ENCODE data around the gene PPP1R9A.

PPP1R9A gene

DNA sequence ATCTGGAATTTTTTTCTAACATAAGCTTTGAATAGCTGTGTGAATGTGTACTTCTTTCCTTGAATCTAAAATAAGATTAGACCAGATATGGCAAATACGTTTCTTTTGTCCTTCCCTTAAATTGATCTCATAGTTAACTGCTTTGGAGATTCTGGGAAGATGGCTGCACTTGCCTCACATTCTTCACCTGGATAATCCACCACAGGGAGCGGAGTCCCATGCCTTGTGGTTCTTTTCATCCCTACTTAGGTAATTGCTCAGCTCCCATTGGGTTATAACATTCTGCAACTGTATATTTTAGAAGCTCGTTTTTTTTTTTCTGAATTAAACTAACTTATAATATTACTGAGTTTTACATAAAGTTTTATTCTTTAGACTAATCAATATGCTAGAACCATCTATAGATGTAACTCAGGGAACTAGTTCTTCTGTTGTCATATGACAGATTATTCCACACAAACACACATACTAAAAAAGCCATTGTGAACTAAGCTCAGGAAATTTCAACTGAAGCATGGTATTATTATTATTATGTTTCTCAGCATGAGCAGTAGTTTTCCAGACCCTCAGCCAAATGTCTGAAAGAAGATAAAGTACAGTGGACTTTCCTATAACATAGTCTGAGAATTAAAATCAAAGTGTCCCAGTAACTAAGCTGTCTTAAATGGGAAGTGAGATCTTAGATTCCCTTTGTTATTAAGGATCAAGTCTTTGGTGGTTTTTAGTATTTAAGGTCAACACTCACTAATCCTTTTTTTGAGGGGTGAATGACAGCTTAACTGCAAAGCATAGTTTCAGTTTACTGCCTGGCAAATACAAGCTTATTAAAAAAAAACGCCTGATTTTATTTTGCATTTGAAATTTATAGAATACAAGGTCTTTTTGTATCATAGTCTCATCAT lies 182.3 kb downstream of the PPP1R9A start:
- ChIA-PET POLR2A (no interaction called here), CTCF (interaction anchor here (1.0 to 2.0 kb wide), 2 partner anchors 157 to 640 kb away, joined by 3 to 5 read pairs; no protein-coding TSS in a partner anchor)
- DNase-seq (ENCODE audit: low read depth, low spot score), result no peak
- no peak overlapping the region for H3K4me3 ChIP-seq (ENCODE audit: low read depth, low read length)
- TF ChIP-seq, protein P1, sequence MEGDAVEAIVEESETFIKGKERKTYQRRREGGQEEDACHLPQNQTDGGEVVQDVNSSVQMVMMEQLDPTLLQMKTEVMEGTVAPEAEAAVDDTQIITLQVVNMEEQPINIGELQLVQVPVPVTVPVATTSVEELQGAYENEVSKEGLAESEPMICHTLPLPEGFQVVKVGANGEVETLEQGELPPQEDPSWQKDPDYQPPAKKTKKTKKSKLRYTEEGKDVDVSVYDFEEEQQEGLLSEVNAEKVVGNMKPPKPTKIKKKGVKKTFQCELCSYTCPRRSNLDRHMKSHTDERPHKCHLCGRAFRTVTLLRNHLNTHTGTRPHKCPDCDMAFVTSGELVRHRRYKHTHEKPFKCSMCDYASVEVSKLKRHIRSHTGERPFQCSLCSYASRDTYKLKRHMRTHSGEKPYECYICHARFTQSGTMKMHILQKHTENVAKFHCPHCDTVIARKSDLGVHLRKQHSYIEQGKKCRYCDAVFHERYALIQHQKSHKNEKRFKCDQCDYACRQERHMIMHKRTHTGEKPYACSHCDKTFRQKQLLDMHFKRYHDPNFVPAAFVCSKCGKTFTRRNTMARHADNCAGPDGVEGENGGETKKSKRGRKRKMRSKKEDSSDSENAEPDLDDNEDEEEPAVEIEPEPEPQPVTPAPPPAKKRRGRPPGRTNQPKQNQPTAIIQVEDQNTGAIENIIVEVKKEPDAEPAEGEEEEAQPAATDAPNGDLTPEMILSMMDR (IDR thresholded peaks at IDR 0.05; ENCODE audit: insufficient read depth, low read length, missing control alignments), result no peak

- DNase-seq (ENCODE audit: low read depth, low spot score), result no peak
- H3K4me3 ChIP-seq (ENCODE audit: low read depth, low read length), result no peak overlapping the region
- TF ChIP-seq, protein P1 (IDR thresholded peaks at IDR 0.05; ENCODE audit: insufficient read depth, low read length, missing control alignments), result no peak
- ChIA-PET POLR2A (no interaction called here), CTCF (no interaction called here)
Measured at GRCh38 chr7:95092324-95092723, 184.9 kb downstream of the PPP1R9A start.

DNA sequence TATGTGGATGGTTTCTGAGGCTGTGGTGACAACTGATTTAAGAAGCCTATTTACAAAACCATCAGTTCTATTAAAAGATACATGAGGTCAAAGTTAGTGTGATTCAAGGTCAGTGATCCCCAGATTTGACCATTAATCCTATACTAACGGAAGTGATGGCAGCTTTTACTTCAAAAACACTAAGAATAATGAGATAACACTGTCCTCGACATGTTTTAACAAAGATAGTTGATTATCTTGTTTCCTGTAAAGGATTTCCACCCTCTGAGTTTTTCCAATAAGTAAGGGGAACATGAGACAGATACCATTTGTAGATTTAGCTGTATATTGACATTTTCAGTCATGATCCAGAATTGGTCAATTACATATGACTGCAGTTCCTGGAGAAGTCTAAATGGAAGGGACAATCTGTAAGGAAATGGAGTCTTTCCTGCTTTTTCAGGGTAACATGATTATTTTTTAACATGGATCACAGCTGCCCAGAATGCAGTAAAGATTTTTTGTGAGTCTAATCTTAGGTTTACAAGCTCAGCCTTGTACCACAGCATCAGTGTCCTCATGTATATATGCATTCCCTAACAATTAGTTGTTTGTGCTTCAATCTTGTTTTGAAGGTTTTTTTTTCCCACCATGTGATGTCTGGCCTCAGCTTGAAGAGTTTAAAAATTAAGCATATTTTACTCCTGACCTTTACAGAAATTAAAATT lies 188.0 kb downstream of the PPP1R9A start:
- CTCF ChIA-PET, result no interaction called here
- no peak overlapping the region for H3K4me3 ChIP-seq (ENCODE audit: low read depth, low read length)
- no peak for DNase-seq (ENCODE audit: low read depth, low spot score)
- TF ChIP-seq, protein P1 (IDR thresholded peaks at IDR 0.05; ENCODE audit: insufficient read depth, low read length, missing control alignments), result no peak
- POLR2A ChIA-PET, result interaction anchor here (0.7 kb wide), 1 partner anchor 124 kb away, joined by 3 read pairs; no protein-coding TSS in a partner anchor

GRCh38 chr7:95095966-95096540 lies 188.7 kb downstream of the PPP1R9A start:
- CTCF ChIA-PET, result no interaction called here
- H3K4me3 ChIP-seq (ENCODE audit: low read depth, low read length), result no peak overlapping the region
- TF ChIP-seq, protein P1 (IDR thresholded peaks at IDR 0.05; ENCODE audit: insufficient read depth, low read length, missing control alignments), result no peak
- no peak for DNase-seq (ENCODE audit: low read depth, low spot score)
- POLR2A ChIA-PET, result no interaction called here

DNA sequence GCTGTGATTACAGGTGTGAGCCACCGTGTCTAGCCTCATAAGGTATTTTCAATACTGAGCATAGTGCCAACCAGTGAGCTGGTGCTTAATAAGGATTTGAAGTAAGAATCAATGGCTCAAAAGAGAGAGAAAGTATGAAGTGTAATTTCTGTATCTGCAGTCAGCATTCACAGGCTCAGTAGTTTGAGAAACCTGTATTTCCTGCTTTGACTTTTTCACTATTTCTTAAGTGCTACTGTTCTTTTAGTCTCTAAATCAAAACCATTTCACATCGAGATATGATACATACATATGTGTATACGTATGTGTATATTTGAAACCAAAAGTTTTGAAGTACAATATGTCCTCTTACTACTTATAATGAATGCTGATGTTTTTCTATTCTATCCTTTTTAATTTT lies 189.9 kb downstream of the PPP1R9A start:
- POLR2A ChIA-PET, result no interaction called here
- CTCF ChIA-PET, result no interaction called here
- TF ChIP-seq, protein P1 (IDR thresholded peaks at IDR 0.05; ENCODE audit: insufficient read depth, low read length, missing control alignments), result no peak
- no peak for DNase-seq (ENCODE audit: low read depth, low spot score)
- H3K4me3 ChIP-seq (ENCODE audit: low read depth, low read length), result no peak overlapping the region

GRCh38 chr7:95097851-95098250 lies 190.5 kb downstream of the PPP1R9A start:
- H3K4me3 ChIP-seq (ENCODE audit: low read depth, low read length), result no peak overlapping the region
- ChIA-PET POLR2A (no interaction called here), CTCF (no interaction called here)
- TF ChIP-seq, protein P1 (IDR thresholded peaks at IDR 0.05; ENCODE audit: insufficient read depth, low read length, missing control alignments), result no peak
- DNase-seq (ENCODE audit: low read depth, low spot score), result no peak
